BJ (cell line): ENCODE data around the gene TNS3. TPM values are rescaled to one million over a fixed set of nuclear protein-coding genes. Genes with fewer than 3 reads are reported as not detected.
A peak's percentile ranks its signal among the peaks of the same experiment; 100 is the strongest.

Source experiments
- CTCF ChIA-PET: fragments of 350-600 bp; formaldehyde crosslinking; extraction: SDS; loops from one replicate; lab custom pipeline; 2021; ENCODE audit warnings: antibody characterized with exemption, inconsistent platforms; lab: Yijun Ruan, JAX
- POLR2A ChIA-PET: fragments of 300-600 bp; sonication (Branson Sonifier 250); formaldehyde crosslinking; extraction: SDS; loops from one replicate; lab custom pipeline; 2021; ENCODE audit warnings: antibody characterized with exemption; lab: Charles Lee
- DNase-seq: peaks from one replicate; pipeline ENCODE4 v3.0.0-alpha.2; 2011; ENCODE audit warnings: low read depth
- H3K27me3 ChIP-seq: 2 replicates; pipeline ENCODE4 v1.6.0; 2011; ENCODE audit warnings: low read length; ENCODE audit not compliant: control insufficient read depth, insufficient read depth
- H3K36me3 ChIP-seq: 2 replicates; pipeline ENCODE4 v1.5.1; 2011; ENCODE audit warnings: low read length; ENCODE audit not compliant: control insufficient read depth, insufficient read depth
- H3K4me3 ChIP-seq: 2 replicates; pipeline ENCODE4 v1.5.1; 2011; ENCODE audit warnings: low read depth, mild to moderate bottlenecking, control low read depth, low read length
- CTCF ChIP-seq: IDR thresholded peaks from 2 replicates; pipeline ENCODE4 v1.5.1; 2011; ENCODE audit warnings: low read depth, mild to moderate bottlenecking, control low read depth, inconsistent platforms, low read length, moderate library complexity; ENCODE audit not compliant: insufficient read depth
- polyA plus RNA-seq: library from polyadenylated mRNA; depleted of rRNA; stranded (reverse); fragments of >200 nt; gene quantifications from 2 replicates; pipeline ENCODE4 v1.2.3, GENCODE V29; 2011

The TNS3 gene
- polyA plus RNA-seq, 1 experiment, result 126 TPM

- H3K4me3 ChIP-seq, result no peak overlapping the region
- H3K27me3 ChIP-seq, result no peaks in the 10 kb centered on the region
- peaks cover 13% of the 10 kb centered on the region for H3K36me3 ChIP-seq
- DNase-seq, result no peak
- CTCF ChIA-PET, result interaction anchor here (0.6 kb wide), 1 partner anchor 236 kb away, joined by 3 read pairs; no protein-coding TSS in a partner anchor
- no peak for TF ChIP-seq CTCF
- POLR2A ChIA-PET, result no interaction called here
Observed at GRCh38 chr7:47454974-47455871, 126.7 kb downstream of the TNS3 start.

GRCh38 chr7:47454069-47454973 is 127.6 kb downstream of the TNS3 start:
- Histone ChIP-seq H3K36me3 (peaks cover 11% of the 10 kb centered on the region), H3K4me3 (no peak overlapping the region), H3K27me3 (no peaks in the 10 kb centered on the region)
- no peak for TF ChIP-seq CTCF
- POLR2A ChIA-PET, result no interaction called here
- no peak for DNase-seq
- CTCF ChIA-PET, result interaction anchor here (0.6 to 1.1 kb wide), 2 partner anchors 11 to 237 kb away, joined by 3 to 4 read pairs; no protein-coding TSS in a partner anchor

GRCh38 chr7:47453093-47454061 is 128.5 kb downstream of the TNS3 start:
- TF ChIP-seq CTCF, result no peak
- POLR2A ChIA-PET, result no interaction called here
- CTCF ChIA-PET, result interaction anchor here (0.7 to 1.4 kb wide), 3 partner anchors 10 to 415 kb away, joined by 3 to 4 read pairs (median 3); no protein-coding TSS in a partner anchor
- Histone ChIP-seq H3K27me3 (no peaks in the 10 kb centered on the region), H3K36me3 (peaks cover 16% of the 10 kb centered on the region), H3K4me3 (0 out of 2 replicates have a peak overlapping the region, but pooled peaks have one; percentile 0)
- DNase-seq, result peak; percentile 95

- H3K4me3 ChIP-seq, result 0 out of 2 replicates have a peak overlapping the region, but pooled peaks have one; percentile 0
- DNase-seq, result no peak
- peaks cover 19% of the 10 kb centered on the region for H3K36me3 ChIP-seq
- CTCF ChIA-PET, result interaction anchor here (0.7 to 1.4 kb wide), 3 partner anchors 9 to 416 kb away, joined by 3 to 4 read pairs (median 3); no protein-coding TSS in a partner anchor
- TF ChIP-seq CTCF, result no peak
- POLR2A ChIA-PET, result no interaction called here
- H3K27me3 ChIP-seq, result no peaks in the 10 kb centered on the region
Observed at GRCh38 chr7:47452715-47453092, 129.2 kb downstream of the TNS3 start.
